NOMO-1 treated with DMSO at 0.1 percent for 48 hours (cell line): ENCODE results near the gene CSRP1.
A peak's percentile ranks its signal among the peaks of the same experiment; 100 is the strongest.
"Not testable (repeated sequence)": the region's sequence is repeated elsewhere in the genome, so short reads cannot be mapped to it uniquely, and the experiment has no call there.

ENCODE experiments used
- DNase-seq: peaks from one replicate; lab custom pipeline; 2025; ENCODE audit not compliant: unreplicated experiment; lab: John Stamatoyannopoulos, UW

Gene CSRP1

DNA sequence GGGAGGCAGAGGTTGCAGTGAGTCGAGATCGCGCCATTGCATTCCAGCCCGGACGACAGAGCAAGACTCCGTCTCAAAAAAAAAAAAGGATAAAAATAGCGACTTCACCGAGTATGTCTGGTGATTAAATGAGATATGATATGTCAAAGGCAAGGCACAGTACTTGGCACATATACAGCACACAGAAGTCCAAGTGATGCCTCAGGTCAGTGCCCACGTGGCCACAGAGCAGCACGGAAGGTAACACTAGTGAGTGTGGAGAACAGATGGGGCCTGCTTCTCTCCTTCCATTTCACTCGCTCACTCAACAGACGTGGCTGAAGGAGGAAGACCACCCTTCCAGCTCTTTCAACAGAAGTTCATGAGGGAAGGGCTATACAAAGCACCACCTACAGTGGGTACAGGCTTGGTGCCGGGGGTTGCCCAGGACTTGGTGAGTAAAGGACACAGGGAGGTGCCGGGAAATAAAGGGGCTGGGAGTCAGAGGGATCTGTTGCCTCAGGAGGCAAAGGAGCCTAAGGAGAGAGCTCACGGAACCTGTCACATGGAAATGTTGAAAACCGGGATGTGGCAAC is 8.9 kb downstream of the CSRP1 start:
- DNase-seq, result no peak

DNA sequence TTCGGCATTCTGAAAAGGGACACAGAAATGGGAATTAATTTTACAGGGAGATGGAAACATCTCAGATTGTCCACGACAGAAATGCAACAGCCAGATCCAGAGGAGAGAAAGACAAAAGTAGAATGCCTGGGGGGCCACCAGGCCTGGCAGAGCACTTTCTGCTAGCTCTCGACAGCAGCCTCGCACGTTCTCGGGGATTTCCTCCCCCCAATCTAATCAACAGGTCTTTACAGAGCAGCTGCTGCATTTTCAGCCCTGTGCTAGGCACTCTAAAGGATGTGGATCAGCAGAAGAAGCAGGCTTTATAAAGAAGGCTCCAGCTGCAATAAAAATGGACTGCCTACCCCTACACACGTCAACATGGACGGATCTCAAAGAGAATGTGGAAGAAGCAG is 10.6 kb downstream of the CSRP1 start:
- no peak for DNase-seq

- DNase-seq, result no peak
These were observed 11.2 kb downstream of the CSRP1 start for GRCh38 chr1:201495551-201496295.

DNA sequence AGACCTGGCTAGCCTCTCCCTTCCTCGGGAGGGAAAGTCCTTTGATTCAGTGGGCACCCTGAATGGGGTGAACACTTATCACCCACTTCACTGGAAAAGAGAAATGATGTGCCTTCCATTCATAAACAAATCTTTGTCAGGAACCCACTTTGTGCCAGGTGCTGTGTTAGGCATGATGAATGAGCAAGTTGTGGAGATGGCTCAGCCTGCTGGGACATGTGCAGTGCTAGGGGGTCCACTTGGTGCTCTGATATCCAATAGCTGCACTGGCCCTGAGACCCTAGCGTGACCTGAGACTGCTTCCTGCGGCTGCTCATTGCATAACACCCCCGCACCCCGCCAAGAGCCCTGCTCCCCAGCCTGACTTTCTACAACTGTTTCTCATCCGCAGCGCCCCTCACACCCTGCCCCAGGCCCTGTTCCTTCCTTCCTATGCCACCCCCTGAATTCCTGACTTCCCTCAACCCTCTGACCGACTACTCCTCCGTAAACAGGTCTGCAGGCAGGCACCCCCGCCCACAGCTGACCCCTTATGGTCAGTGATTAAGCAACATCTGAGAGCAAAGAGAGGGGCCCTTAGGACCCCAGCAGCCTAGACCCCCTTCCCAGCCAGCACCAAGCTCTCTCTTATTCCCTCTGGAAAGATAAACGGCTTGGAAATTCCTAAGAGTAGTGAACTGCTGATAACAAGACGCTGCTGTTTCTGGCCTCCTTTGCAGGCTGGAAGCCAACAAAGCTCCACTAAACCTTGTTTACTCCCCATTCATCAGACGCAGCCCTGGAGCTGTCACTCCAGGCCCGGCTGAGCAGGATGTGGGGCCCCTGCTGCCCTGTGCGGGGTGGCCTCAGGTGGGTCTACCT is 12.9 kb downstream of the CSRP1 start:
- DNase-seq, result no peak

DNA sequence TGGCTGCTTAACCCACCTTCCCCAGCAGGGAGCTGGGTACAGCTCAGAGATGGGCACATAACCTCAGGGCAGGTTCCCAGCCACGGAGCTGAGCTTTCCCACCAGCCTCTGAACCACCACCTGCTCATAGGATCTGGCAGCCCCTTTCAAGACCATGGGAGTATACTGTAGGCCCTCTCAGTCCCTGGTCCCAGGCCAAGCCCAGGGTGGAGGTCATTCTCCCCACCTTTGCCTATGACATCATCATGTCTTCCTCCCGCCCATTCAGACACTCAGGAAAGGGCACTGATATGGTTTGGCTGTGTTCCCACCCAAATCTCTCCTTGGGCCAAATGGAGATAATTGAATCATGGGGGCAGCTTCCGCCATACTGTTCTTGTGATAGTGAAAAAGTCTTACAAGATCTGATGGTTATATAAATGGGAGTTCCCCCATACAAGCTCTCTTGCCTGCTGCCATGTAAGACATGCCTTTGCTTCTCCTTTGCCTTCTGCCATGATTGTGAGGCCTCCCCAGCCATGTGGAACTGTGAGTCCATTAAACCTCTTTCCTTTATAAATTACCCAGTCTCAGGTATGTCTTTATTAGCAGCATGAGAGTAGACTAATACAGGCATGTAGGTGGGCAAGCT is 13.8 kb downstream of the CSRP1 start:
- not testable (repeated sequence) for DNase-seq

GRCh38 chr1:201491896-201492511 is 14.9 kb downstream of the CSRP1 start:
- DNase-seq, result no peak

GRCh38 chr1:201490708-201491131 is 16.2 kb downstream of the CSRP1 start:
- DNase-seq, result no peak

- peak; percentile 26 for DNase-seq
These were observed 17.2 kb downstream of the CSRP1 start for GRCh38 chr1:201489643-201490261.

GRCh38 chr1:201488830-201489589 is 17.9 kb downstream of the CSRP1 start:
- no peak for DNase-seq

DNA sequence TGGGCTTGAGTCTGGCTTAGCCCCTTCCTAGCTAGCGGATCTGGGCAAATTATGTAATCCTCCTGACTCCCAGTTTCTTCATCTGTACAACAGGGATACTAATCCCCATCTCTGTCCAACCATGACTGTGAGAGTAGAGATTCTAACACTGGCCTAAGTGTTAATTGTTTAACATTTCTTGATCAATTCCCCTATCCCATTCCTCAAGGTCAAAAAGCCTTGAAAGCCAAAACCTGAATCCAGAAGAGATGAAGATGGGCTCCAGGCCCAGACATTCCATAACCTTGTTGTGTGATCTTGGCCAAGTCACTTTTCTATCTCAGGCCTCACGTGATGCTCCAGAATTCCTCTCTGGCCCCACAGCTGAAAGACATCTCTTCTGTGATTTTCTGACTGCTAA is 19.2 kb downstream of the CSRP1 start:
- DNase-seq, result no peak

- DNase-seq, result no peak
These were observed 20.7 kb downstream of the CSRP1 start for GRCh38 chr1:201486187-201486586.

- no peak for DNase-seq
These were observed 21.6 kb downstream of the CSRP1 start for GRCh38 chr1:201485184-201485774.

- DNase-seq, result no peak
These were observed 23.5 kb downstream of the CSRP1 start for GRCh38 chr1:201483373-201483949.

DNA sequence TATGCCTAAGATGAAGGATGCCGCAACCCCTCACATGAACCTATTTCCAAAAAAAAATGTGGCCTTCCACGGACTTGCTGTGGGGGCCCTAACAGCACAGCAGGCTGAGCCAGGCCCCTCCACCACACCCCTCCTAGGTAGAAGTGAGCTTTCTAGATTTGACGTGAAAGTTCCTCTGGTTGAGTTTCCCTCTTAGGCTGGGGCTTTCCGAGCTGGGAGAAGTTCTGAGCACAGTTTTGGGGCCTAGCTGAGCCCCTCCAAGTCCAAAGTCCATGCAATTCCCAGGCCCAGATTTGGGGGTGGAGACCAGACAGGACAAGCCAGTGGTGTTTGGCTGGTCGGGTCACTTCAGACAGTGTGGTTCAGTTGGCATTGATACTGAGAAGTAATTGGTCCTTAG is 24.2 kb downstream of the CSRP1 start:
- DNase-seq, result no peak

DNA sequence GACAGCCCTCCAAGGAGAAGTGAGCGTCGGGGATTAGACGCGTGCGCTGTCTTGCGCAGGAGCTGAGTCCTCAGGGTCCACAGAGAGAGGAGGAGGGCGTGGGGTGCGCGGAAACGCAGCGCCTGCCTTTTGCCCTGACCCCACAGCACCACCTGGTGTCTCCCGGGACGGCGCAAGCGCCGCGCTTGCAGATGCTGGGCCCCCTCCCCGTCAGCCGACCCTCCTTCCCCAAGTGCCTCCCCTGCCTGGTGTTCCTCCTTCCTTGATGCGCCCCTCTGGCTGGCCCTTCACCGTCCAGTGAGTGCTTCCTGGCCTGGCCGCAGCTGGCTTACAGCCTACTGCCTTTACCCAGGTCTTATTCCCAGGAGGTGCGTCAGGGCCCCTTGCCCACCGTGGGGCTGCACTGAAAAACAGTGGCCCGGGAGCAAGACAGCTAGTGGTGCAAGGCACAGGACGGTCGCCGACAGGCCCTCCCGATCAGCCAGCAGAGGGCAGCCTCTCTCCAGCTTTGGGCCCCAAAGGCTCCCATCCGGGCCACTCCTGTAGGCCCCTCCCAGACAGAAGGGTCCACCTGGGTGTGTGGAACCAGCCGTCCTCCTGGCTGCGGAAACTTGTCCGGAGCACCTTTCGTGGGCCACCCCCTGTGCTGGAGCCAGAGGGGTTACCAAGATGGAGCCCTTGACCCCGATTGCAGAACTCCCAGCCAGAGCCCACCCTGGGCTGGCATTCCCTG is 25.0 kb downstream of the CSRP1 start:
- peak; percentile 81 for DNase-seq

DNA sequence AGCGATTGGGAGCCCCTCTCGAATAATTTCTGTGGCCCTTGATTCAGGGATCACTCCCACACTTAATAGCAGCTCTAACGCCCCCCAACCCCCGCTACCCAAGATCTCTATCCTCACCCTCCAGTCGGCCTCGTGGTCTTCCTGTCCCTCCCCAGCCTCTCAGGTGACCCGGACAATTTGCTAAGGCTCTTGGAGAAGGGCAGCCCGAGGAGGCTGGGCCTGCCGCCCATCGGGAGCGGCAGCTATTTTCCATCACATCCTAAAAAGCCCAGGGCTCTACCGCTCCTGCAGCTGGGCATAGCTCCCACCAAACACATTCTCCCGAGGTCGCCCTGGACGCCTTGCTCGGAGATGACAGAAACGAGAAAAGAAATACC is 25.9 kb downstream of the CSRP1 start:
- DNase-seq, result no peak

DNA sequence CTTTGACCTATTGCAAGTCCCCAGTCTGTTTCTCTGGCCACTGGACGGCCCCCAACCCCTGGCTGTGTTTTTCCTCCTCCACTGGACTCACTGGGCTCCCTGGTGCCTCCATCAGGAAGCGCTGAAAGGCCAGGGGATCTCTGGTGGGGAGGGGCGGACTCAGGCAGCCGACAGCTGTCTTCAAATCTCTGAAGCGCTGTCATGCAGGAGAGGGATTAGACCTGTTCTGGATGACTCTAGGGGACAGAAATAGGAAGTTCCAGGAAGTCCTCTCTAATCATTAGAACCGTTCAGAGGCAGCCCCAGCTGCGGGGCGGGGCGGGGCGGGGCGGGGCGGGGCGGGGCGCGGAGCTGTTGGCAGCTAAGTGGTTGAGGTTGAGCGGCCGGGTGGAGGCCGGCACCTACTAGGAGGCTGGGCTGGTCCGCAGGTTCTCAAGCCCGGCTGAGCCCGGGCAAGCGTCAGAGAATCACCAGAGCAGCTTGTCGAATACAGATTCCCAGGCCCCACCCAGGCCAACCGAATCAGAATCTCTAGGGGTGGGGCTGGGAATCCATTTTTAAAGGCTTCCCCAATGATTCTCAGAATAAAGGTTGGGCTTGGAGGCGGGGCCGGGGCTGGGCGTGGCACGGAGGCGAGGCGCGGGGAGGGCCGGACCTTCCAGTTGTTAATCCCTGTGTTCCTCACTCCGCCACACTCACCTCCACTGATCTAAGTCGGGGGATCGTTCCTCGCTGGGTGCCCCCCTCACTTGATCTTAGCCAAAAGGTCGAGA is 26.5 kb downstream of the CSRP1 start:
- peak; percentile 86 for DNase-seq
